GM23338 (cell line): ENCODE data around the gene ZDBF2. TPM values are rescaled to one million over a fixed set of nuclear protein-coding genes. Genes with fewer than 3 reads are reported as not detected.

Experiments
- ATAC-seq: fragments of 200-7000 bp; cut with Tn5 transposase; 3 replicates; pipeline ENCODE4 v1.9.1; 2020
- DNase-seq: peaks from one replicate; pipeline ENCODE4 v3.0.0-alpha.2; 2015; ENCODE audit warnings: low spot score
- H2AFZ ChIP-seq: fragments of 200-600 bp; sonication (generic); 2 replicates; pipeline ENCODE4 v1.8.0; 2016; ENCODE audit warnings: antibody characterized with exemption, mild to moderate bottlenecking, moderate library complexity
- H3F3A ChIP-seq: fragments of 200-600 bp; sonication (generic); replicated peaks from 2 replicates; pipeline ENCODE4 v1.8.0; 2017; ENCODE audit warnings: antibody characterized with exemption, mixed run types, low read depth
- H3K27ac ChIP-seq: fragments of 200-600 bp; sonication (generic); 2 replicates; pipeline ENCODE4 v1.6.1; 2016; ENCODE audit warnings: low read depth
- H3K27me3 ChIP-seq: fragments of 200-600 bp; sonication (generic); 2 replicates; pipeline ENCODE4 v1.8.0; 2016; ENCODE audit warnings: mild to moderate bottlenecking, mixed run types, moderate library complexity; ENCODE audit not compliant: insufficient read depth
- H3K36me3 ChIP-seq: fragments of 200-600 bp; sonication (generic); 2 replicates; pipeline ENCODE4 v1.8.0; 2016; ENCODE audit warnings: mild to moderate bottlenecking; ENCODE audit not compliant: insufficient read depth
- H3K4me1 ChIP-seq: fragments of 200-600 bp; sonication (generic); 2 replicates; pipeline ENCODE4 v1.8.0; 2016; ENCODE audit warnings: mild to moderate bottlenecking, moderate library complexity; ENCODE audit not compliant: insufficient read depth
- H3K4me2 ChIP-seq: fragments of 200-600 bp; sonication (generic); 2 replicates; pipeline ENCODE4 v1.7.1; 2017; ENCODE audit warnings: mixed run types
- H3K4me3 ChIP-seq: fragments of 200-600 bp; sonication (generic); 2 replicates; pipeline ENCODE4 v1.6.1; 2016; ENCODE audit warnings: mixed run types
- H3K79me2 ChIP-seq: fragments of 200-600 bp; sonication (generic); replicated peaks from 2 replicates; pipeline ENCODE4 v1.8.0; 2017; ENCODE audit warnings: mild to moderate bottlenecking; ENCODE audit not compliant: insufficient read depth
- H3K9me2 ChIP-seq: fragments of 200-600 bp; sonication (generic); 2 replicates; pipeline ENCODE4 v1.8.0; 2017; ENCODE audit not compliant: insufficient read depth
- H4K20me1 ChIP-seq: fragments of 200-600 bp; sonication (generic); replicated peaks from 2 replicates; pipeline ENCODE4 v1.8.0; 2017; ENCODE audit warnings: mild to moderate bottlenecking; ENCODE audit not compliant: insufficient read depth
- H3K27ac Mint-ChIP-seq: 2 replicates; pipeline ENCODE4 v1.8.0; 2020; ENCODE audit warnings: inconsistent platforms, mild to moderate bottlenecking, moderate library complexity, mixed read lengths
- H3K27me3 Mint-ChIP-seq: 3 replicates; pipeline ENCODE4 v1.8.0; 2022; ENCODE audit warnings: low read depth, mild to moderate bottlenecking, moderate library complexity, mixed read lengths, inconsistent platforms; ENCODE audit not compliant: insufficient read depth, poor library complexity
- H3K36me3 Mint-ChIP-seq: 3 replicates; pipeline ENCODE4 v1.8.0; 2021; ENCODE audit warnings: low read depth, mild to moderate bottlenecking, inconsistent platforms, moderate library complexity, mixed read lengths
- H3K4me1 Mint-ChIP-seq: 3 replicates; pipeline ENCODE4 v1.8.0; 2020; ENCODE audit warnings: mild to moderate bottlenecking, inconsistent platforms, mixed read lengths
- H3K4me3 Mint-ChIP-seq: 3 replicates; pipeline ENCODE4 v1.8.0; 2021; ENCODE audit warnings: moderate library complexity, mild to moderate bottlenecking, inconsistent platforms, mixed read lengths
- H3K9me3 Mint-ChIP-seq: 3 replicates; pipeline ENCODE4 v1.8.0; 2020; ENCODE audit warnings: moderate library complexity, mild to moderate bottlenecking, inconsistent platforms, mixed read lengths
- CREB1 ChIP-seq: fragments of 250-450 bp; sonication (Bioruptor Pico); IDR thresholded peaks from 2 replicates; pipeline ENCODE4 v1.5.0; 2020; ENCODE audit warnings: low read depth, mild to moderate bottlenecking, moderate library complexity
- NANOG ChIP-seq: IDR thresholded peaks from 2 replicates; pipeline ENCODE4 v1.6.1; 2016; ENCODE audit warnings: antibody characterized with exemption, borderline replicate concordance
- STAT1 ChIP-seq: IDR thresholded peaks from one replicate; pipeline ENCODE4 v1.6.1; 2016; ENCODE audit warnings: antibody characterized with exemption; ENCODE audit not compliant: unreplicated experiment
- ZNF331 ChIP-seq: fragments of 250-450 bp; sonication (Bioruptor Pico); IDR thresholded peaks from 2 replicates; pipeline ENCODE4 v1.5.0; 2020; ENCODE audit warnings: low read depth, mild to moderate bottlenecking, moderate library complexity
- polyA plus RNA-seq: library from polyadenylated mRNA; unstranded; fragments of >200 nt; fragmentation: Nextera tagmentation; extraction: Ambion mirVana; gene quantifications from 2 replicates; pipeline ENCODE4 v1.2.1, GENCODE V29; 2016
- total RNA-seq: library from RNA; depleted of rRNA; stranded (reverse); fragments of >200 nt; shearing (Covaris generic); gene quantifications from 2 replicates; pipeline ENCODE4 v1.2.3, GENCODE V29; 2014
- TF ChIP-seq, protein P1 (sequence below): fragments of 250-450 bp; sonication (Bioruptor Pico); IDR thresholded peaks from 2 replicates; pipeline ENCODE4 v1.5.0; 2020; ENCODE audit warnings: mild to moderate bottlenecking, moderate library complexity
- TF ChIP-seq, protein P2 (sequence below): IDR thresholded peaks from 2 replicates; pipeline ENCODE4 v1.6.1; 2016; ENCODE audit warnings: antibody characterized with exemption

Gene ZDBF2
- total and polyA plus RNA-seq, 2 experiments from 2014 or later, result 7.6 to 41.1 TPM

DNA sequence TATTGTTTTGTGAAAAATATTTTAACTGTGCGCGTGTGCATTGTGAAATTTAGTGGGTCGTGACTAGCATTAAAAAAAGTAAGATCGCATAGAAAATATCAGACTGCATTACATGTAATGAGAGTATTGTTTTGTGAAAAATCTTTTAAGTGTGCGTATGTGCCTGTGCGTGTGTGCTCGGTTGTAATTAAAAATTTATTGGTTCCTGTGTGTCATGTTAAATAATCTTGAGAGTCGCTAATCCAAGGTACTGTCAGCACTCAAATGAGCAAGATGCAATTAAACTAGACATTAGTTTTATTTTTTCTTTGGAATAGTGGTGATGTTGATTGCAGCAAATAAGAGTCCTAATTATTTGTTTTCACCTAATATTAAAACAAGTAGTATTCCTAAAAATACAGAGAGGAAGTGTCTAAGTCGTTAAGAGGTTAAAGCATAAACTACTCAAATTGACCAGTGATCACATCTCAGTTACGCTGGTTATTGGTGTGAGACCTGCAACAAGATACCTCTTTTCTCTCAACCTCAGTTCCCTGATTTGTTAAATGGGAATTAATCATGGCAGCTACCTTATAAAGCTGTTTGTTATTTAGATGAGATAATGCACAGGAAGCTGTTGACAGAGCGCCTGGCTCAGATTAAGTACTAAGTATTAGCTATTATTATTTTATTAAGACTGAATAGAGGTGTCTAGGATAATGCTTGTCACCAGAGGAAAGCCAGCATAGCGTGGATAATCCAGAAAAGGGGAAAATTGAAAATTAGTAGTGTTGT, 1.9 kb downstream of the ZDBF2 start (continued):
- TF ChIP-seq, protein P1, sequence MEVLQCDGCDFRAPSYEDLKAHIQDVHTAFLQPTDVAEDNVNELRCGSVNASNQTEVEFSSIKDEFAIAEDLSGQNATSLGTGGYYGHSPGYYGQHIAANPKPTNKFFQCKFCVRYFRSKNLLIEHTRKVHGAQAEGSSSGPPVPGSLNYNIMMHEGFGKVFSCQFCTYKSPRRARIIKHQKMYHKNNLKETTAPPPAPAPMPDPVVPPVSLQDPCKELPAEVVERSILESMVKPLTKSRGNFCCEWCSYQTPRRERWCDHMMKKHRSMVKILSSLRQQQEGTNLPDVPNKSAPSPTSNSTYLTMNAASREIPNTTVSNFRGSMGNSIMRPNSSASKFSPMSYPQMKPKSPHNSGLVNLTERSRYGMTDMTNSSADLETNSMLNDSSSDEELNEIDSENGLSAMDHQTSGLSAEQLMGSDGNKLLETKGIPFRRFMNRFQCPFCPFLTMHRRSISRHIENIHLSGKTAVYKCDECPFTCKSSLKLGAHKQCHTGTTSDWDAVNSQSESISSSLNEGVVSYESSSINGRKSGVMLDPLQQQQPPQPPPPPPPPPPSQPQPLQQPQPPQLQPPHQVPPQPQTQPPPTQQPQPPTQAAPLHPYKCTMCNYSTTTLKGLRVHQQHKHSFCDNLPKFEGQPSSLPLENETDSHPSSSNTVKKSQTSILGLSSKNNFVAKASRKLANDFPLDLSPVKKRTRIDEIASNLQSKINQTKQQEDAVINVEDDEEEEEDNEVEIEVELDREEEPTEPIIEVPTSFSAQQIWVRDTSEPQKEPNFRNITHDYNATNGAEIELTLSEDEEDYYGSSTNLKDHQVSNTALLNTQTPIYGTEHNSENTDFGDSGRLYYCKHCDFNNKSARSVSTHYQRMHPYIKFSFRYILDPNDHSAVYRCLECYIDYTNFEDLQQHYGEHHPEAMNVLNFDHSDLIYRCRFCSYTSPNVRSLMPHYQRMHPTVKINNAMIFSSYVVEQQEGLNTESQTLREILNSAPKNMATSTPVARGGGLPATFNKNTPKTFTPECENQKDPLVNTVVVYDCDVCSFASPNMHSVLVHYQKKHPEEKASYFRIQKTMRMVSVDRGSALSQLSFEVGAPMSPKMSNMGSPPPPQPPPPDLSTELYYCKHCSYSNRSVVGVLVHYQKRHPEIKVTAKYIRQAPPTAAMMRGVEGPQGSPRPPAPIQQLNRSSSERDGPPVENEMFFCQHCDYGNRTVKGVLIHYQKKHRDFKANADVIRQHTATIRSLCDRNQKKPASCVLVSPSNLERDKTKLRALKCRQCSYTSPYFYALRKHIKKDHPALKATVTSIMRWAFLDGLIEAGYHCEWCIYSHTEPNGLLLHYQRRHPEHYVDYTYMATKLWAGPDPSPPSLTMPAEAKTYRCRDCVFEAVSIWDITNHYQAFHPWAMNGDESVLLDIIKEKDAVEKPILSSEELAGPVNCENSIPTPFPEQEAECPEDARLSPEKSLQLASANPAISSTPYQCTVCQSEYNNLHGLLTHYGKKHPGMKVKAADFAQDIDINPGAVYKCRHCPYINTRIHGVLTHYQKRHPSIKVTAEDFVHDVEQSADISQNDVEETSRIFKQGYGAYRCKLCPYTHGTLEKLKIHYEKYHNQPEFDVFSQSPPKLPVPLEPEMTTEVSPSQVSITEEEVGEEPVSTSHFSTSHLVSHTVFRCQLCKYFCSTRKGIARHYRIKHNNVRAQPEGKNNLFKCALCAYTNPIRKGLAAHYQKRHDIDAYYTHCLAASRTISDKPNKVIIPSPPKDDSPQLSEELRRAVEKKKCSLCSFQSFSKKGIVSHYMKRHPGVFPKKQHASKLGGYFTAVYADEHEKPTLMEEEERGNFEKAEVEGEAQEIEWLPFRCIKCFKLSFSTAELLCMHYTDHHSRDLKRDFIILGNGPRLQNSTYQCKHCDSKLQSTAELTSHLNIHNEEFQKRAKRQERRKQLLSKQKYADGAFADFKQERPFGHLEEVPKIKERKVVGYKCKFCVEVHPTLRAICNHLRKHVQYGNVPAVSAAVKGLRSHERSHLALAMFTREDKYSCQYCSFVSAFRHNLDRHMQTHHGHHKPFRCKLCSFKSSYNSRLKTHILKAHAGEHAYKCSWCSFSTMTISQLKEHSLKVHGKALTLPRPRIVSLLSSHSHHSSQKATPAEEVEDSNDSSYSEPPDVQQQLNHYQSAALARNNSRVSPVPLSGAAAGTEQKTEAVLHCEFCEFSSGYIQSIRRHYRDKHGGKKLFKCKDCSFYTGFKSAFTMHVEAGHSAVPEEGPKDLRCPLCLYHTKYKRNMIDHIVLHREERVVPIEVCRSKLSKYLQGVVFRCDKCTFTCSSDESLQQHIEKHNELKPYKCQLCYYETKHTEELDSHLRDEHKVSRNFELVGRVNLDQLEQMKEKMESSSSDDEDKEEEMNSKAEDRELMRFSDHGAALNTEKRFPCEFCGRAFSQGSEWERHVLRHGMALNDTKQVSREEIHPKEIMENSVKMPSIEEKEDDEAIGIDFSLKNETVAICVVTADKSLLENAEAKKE (CRISPR knock-in tag), result no peak
- no peak for TF ChIP-seq ZNF331

DNA sequence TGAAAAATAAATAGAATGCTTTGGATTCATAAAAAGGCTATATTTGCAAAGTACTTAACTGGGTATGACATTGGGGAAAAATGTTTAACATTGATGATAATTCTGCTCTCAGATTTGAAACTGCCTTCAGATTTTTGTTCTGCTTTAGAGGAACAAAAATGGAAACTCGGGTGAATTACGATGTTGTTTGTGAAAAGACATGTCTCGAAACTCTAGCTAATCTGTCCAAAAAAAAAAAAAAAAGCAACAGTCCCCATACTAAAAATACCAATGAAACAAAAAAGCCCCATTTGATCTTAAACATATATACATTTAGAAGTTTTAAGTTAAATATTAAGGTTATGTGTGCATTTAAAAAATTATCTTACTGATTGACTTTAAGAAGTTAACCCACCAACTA, 3.0 kb downstream of the ZDBF2 start:
- peaks cover 30% of the 10 kb centered on the region for H3K4me1 ChIP-seq
- H2AFZ ChIP-seq, result no peak overlapping the region
- ATAC-seq (no peak), DNase-seq (no peak)
- peak overlapping the region; percentile 70 for H3K4me3 ChIP-seq
- 0 out of 2 replicates have a peak, but pooled peaks cover 3% of the 10 kb centered on the region for H3F3A ChIP-seq
- Mint-ChIP-seq H3K9me3 (no peaks in the 10 kb centered on the region), H3K4me1 (peaks cover 33% of the 10 kb centered on the region), H3K36me3 (peaks cover 10% of the 10 kb centered on the region), H3K27me3 (peaks cover 2% of the 10 kb centered on the region), H3K27ac (peak overlapping the region; percentile 57; the same call in 1 of the 2 replicates), H3K4me3 (peak overlapping the region; percentile 54)
- peaks cover 73% of the 10 kb centered on the region for H3K79me2 ChIP-seq
- TF ChIP-seq, protein P1 (CRISPR knock-in tag), result no peak
- TF ChIP-seq NANOG (no peak), STAT1 (no peak), CREB1 (CRISPR knock-in tag) (no peak)
- TF ChIP-seq, protein P2, sequence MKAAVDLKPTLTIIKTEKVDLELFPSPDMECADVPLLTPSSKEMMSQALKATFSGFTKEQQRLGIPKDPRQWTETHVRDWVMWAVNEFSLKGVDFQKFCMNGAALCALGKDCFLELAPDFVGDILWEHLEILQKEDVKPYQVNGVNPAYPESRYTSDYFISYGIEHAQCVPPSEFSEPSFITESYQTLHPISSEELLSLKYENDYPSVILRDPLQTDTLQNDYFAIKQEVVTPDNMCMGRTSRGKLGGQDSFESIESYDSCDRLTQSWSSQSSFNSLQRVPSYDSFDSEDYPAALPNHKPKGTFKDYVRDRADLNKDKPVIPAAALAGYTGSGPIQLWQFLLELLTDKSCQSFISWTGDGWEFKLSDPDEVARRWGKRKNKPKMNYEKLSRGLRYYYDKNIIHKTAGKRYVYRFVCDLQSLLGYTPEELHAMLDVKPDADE, result no peak
- no peaks in the 10 kb centered on the region for H4K20me1 ChIP-seq
- H3K27me3 ChIP-seq, result no peaks in the 10 kb centered on the region
- no peak overlapping the region for H3K27ac ChIP-seq
- H3K4me2 ChIP-seq, result peak overlapping the region; percentile 89
- H3K9me2 ChIP-seq, result no peaks in the 10 kb centered on the region
- H3K36me3 ChIP-seq, result peaks cover 16% of the 10 kb centered on the region; the same call in 1 of the 2 replicates
